ENCODE results near the gene TCF7L2.

TCF7L2 gene

DNA sequence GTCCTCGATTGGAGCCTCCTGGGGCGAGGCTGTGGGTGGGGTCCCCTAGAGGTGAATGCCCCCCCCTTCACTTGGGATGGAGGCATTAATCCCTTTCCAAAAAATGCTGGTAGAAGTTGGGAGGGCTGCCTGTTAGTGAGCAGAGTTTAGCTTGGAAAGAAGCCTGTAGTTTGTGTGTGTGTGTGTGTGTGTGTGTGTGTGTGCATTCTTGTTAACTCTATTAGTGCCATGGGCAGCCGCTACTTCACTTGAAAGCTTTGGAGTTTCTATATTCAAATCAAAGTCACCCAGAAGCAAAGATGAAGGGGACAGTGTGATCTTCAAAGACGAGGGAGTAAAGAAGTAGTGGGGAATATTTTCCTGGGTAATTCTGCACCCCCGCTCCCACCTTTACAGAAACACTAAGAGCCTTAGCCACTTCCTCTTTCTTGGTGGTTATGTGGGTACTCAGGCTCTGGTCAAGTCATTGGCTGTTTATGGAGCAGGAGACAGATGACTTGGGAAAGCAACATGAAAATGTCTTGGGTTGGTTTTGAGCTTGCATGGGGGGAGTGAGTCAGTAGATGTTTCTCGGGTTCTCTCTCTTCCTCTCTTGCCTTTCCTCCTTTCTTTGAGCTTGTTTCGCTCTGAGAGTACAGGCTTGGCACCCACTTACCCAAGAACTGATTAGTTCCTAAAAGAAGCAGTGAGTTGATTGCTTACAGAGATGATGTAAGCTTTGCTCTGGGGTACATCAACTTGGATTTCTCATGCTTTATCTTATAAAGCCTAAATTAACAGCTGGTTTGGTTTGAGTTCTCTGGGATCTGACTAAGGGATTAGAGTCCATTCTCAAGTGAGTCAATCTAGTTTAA lies 35.9 kb downstream of the TCF7L2 start:
- in situ Hi-C loops (cut with MboI; ENCODE audit: low pct_unique_long_range_greater_than_20kb, low sequenced_read_pairs): no loop called here
- peak; percentile 86 for DNase-seq

GRCh38 chr10:112986544-112987190 lies 36.6 kb downstream of the TCF7L2 start:
- in situ Hi-C loops (cut with MboI; ENCODE audit: low pct_unique_long_range_greater_than_20kb, low sequenced_read_pairs): no loop called here
- DNase-seq: peak; percentile 20

GRCh38 chr10:112988839-112989406 lies 38.9 kb downstream of the TCF7L2 start:
- no peak for DNase-seq
- in situ Hi-C loops (cut with MboI; ENCODE audit: low pct_unique_long_range_greater_than_20kb, low sequenced_read_pairs): no loop called here

DNA sequence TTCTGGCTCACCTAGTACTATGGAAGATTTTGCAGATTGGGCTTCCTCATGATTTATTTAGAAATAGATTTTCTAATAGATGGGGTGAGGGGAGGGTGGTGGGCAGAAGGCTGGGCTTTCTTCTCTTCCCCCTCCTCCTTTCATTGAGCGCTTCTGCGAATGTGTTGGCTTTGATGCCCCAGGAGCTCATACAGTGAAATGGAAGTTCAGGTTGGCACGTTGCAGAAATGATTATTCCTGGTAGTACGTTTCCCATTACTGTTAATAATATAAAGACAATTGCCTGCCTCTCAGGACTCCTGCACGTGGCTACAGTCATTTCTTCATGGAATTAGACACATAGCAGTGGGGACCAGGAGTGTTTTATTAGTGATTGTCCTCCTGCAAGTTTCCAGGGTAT lies 39.8 kb downstream of the TCF7L2 start:
- no peak for DNase-seq
- in situ Hi-C loops (cut with MboI; ENCODE audit: low pct_unique_long_range_greater_than_20kb, low sequenced_read_pairs): no loop called here

DNA sequence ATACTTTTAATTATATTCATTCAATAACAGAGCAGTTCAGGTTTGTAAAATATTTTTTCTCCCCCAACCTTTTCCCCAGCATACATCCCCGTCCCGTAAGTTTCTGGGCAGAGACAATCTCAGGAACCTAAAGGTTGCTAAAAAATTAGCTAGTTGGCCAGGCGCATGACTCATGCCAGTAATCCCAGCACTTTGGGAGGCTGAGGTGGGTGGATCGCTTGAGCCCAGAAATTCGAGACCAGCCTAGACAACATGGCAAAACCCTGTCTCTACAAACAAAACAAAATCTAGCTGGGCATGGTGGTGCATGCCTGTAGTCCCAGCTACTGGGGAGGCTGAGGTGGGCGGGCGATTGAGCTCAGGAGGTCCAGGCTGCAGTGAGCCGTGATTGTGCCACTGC lies 40.2 kb downstream of the TCF7L2 start:
- in situ Hi-C loops (cut with MboI; ENCODE audit: low pct_unique_long_range_greater_than_20kb, low sequenced_read_pairs): no loop called here
- DNase-seq: no peak

DNA sequence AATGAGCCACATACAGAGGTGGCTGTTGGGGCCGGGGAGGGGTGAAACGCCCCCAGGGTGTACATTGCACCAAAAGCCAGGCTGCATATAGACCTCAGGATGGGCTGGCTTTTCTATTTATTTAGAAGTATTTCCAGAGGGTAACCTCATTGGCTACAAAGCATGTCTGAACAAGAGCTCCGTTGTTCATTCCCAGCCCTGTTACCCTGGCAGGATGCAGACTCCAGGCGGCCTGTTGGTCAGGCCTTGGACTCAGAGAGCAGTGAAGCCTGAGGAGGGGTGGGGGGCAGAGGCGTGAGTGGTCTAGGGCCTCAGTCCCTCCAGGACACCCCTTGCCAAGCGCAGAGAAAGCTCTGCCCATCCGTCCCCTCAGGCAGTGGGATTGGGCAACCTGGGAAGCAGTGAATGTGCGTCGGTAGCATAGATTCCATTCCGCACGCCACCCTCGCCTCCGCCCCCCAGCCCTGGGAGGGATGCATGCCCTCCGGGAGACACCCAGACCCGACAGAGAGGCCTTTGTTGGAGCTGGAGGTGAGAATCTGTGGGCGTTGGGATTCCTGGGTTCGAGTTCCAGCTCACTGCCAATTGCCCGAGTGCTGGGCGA lies 41.9 kb downstream of the TCF7L2 start:
- in situ Hi-C loops (cut with MboI; ENCODE audit: low pct_unique_long_range_greater_than_20kb, low sequenced_read_pairs): no loop called here
- no peak for DNase-seq

- no peak for DNase-seq
- in situ Hi-C loops (cut with MboI; ENCODE audit: low pct_unique_long_range_greater_than_20kb, low sequenced_read_pairs): no loop called here
These were observed 46.4 kb downstream of the TCF7L2 start for GRCh38 chr10:112996462-112996861.

- DNase-seq: no peak
- in situ Hi-C loops (cut with MboI; ENCODE audit: low pct_unique_long_range_greater_than_20kb, low sequenced_read_pairs): no loop called here
These were observed 49.1 kb downstream of the TCF7L2 start for GRCh38 chr10:112999102-112999501.

- no peak for DNase-seq
- in situ Hi-C loops (cut with MboI; ENCODE audit: low pct_unique_long_range_greater_than_20kb, low sequenced_read_pairs): no loop called here
These were observed 50.4 kb downstream of the TCF7L2 start for GRCh38 chr10:113000442-113000841.

DNA sequence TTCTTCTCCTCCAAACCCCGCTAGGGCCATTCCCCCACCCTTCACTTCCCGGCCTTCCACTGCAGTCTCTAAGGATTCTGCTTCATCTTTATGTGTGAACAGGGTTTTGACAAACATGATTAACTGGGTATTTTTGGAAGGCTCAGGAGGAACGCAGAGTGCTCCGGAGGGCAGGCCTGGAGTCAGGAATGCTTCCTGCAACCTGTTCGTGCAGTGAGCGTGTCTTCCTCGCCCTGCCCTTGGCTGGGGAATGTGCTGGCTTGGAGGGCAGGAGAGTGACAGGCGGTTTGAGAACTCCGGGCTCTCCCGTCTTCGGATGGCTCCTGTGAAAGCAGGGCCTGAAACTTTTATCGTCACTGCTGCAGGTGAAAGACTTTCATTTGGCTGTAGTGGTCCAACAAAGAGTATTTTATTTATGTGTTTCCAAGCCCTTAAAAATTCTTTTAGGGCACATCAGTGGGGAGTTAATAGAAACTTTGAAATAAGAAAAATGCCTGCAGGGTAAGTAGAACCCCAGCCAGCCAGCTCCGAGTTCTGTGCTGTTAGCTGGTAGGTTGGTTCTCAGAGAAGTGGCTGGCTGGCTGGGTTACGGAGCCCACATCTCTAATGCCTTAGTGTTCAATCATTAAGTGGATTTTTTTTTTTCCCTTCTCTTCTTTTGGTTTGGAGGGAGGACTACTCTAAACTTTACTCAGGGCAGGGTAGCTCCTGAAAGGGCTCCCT lies 51.0 kb downstream of the TCF7L2 start:
- in situ Hi-C loops (cut with MboI; ENCODE audit: low pct_unique_long_range_greater_than_20kb, low sequenced_read_pairs): no loop called here

DNA sequence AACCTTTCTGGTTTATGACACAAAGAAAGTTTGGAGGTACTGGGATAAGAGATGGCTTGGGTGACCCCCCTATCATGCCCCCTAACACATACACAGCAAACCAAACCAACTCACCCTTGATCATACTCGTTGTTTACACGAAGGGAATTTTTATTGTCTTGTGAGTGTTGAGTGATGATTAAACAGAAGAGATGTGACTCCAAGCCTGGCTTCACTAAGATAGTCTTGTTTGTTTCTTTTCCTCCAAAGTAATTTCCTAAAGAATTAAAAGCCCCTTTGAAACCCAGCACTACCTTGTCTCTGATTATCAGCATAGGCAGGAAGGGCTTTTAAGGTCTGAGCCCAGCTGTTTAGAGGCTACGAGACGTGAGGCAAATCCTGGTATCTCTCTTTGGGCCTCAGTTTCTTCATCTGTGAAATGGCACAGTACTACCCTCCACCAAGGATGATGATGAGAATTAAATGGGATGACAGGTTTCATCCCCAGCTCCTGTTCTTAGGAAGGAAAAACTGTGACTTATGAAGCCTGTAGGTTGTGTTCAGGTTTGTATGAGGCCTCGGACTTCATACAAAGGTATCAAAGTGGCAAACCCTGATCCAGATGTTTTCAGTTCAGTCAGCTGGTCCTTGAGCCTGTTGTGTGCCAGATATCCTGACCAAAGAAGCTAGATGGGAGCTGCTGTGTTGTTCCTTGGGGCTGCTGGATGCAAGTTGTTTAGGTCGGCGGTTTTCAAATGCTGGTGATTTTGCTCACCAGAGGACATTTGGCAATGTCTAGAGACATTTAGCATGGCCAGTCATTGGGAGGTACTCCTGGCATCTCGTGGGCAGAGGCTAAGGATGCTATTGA lies 51.8 kb downstream of the TCF7L2 start:
- in situ Hi-C loops (cut with MboI; ENCODE audit: low pct_unique_long_range_greater_than_20kb, low sequenced_read_pairs): no loop called here
- DNase-seq: no peak

More for the DNA sequence above, 51.0 kb downstream of the TCF7L2 start:
- no peak for DNase-seq

DNA sequence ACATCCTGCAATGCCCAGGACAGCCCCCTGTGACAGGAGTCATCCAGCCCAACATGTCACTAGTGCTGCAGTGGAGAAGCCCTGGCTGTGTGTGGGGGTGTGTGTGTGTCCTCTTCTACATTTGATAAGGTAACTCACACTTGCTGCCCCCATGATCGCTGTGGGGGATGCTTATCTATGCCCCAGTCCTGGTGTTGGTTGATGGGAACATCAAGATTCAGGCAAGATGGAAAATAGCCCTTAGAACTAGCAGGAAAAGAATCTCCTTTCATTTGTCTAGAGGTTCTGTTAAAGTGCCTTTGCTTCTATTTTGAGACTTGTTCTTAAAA lies 52.4 kb downstream of the TCF7L2 start:
- DNase-seq: no peak
- in situ Hi-C loops (cut with MboI; ENCODE audit: low pct_unique_long_range_greater_than_20kb, low sequenced_read_pairs): no loop called here

- in situ Hi-C loops (cut with MboI; ENCODE audit: low pct_unique_long_range_greater_than_20kb, low sequenced_read_pairs): no loop called here
- DNase-seq: no peak
These were observed 53.0 kb downstream of the TCF7L2 start for GRCh38 chr10:113003052-113003451.

- DNase-seq: no peak
- in situ Hi-C loops (cut with MboI; ENCODE audit: low pct_unique_long_range_greater_than_20kb, low sequenced_read_pairs): no loop called here
These were observed 54.1 kb downstream of the TCF7L2 start for GRCh38 chr10:113004069-113004618.

DNA sequence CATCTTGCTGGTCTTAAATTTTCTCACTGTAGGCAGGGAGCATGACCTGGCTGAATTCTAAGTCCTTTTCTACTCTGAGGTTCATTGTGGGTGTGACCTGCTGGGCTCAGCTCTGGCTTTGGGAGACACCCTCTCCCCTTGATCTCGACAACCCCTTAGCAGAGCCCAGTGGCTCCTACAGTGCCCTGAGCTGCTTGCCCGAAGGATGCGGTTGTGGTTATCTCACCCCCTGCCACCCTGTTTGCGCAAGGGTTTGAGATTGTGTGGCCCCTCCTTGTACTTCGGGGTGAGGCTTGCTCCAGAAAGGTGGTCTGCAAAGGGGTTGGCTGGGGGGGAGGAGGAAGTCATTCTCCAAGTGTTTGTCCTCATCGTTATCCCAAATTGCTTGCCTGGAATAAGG lies 55.3 kb downstream of the TCF7L2 start:
- DNase-seq: no peak

GRCh38 chr10:113006656-113007342 lies 56.8 kb downstream of the TCF7L2 start:
- DNase-seq: no peak
- in situ Hi-C loops (cut with MboI; ENCODE audit: low pct_unique_long_range_greater_than_20kb, low sequenced_read_pairs): no loop called here

More for the DNA sequence above, 55.3 kb downstream of the TCF7L2 start:
- in situ Hi-C loops (cut with MboI; ENCODE audit: low pct_unique_long_range_greater_than_20kb, low sequenced_read_pairs): no loop called here

- in situ Hi-C loops (cut with MboI; ENCODE audit: low pct_unique_long_range_greater_than_20kb, low sequenced_read_pairs): no loop called here
- no peak for DNase-seq
These were observed 57.3 kb downstream of the TCF7L2 start for GRCh38 chr10:113007343-113007771.

DNA sequence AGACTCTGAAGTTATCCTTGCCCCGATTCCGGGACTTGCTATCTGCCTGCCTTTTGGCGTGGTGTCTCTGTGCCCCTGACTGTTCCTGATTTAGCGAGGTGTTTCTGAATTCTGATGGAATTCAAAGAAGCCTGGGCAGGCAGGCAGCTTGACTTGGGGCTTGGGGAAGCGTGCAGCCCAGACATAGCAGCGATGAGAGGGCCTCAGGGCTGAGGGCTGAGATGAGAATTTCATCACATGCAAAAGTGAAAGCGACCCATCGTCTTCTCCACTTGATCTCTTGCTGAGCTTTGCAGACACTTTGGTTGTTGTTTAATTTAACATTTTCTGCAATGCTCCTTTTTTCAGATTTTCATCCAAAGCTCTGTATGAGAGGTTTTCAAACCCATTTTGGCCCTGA lies 57.8 kb downstream of the TCF7L2 start:
- in situ Hi-C loops (cut with MboI; ENCODE audit: low pct_unique_long_range_greater_than_20kb, low sequenced_read_pairs): no loop called here
- DNase-seq: no peak

Data from KBM-7 (cell line).